Thyroid gland (tissue), 4 donors: ENCODE measurements around the gene PTP4A1.

Source experiments
- POLR2A ChIP-seq, 2 donors: fragments of 450-650 bp; IDR thresholded peaks; one replicate each; pipeline ENCODE4 v1.6.1; 2017; ENCODE audit warnings: antibody characterized with exemption in 2 of 2, mild to moderate bottlenecking in 2 of 2, moderate library complexity in 1 of 2
- TF ChIP-seq, protein P1 (sequence below), 6 experiments: fragments of 200-600 bp in 3 of 6; fragments of 450-650 bp in 3 of 6; sonication (generic) in 3 of 6; IDR thresholded peaks; one replicate each; pipeline ENCODE4 v1.5.1; 2016 to 2019; ENCODE audit warnings: antibody characterized with exemption in 6 of 6, mild to moderate bottlenecking in 2 of 6, inconsistent platforms in 1 of 6, moderate library complexity in 1 of 6

DNA sequence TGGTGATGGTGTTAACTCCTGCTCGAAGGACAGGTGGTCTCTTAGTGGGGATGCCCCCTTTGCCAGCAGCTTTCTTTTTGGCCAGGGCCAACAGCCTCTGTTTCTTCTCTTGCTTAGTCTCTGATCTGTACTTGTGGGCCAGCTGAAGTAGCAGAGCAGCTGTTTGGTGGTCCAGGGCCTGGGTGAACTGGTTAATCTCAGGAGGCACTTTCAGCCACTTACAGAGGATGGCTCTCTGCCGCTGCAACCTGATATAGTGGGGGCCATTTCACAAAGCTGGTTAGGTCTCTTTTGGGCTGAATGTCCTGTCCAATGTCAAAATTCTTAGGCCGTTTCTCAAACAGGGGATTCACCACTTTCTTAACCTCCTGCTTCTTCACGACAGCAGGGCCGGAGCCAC lies 23.2 kb upstream of the PTP4A1 start:
- TF ChIP-seq, protein P1, sequence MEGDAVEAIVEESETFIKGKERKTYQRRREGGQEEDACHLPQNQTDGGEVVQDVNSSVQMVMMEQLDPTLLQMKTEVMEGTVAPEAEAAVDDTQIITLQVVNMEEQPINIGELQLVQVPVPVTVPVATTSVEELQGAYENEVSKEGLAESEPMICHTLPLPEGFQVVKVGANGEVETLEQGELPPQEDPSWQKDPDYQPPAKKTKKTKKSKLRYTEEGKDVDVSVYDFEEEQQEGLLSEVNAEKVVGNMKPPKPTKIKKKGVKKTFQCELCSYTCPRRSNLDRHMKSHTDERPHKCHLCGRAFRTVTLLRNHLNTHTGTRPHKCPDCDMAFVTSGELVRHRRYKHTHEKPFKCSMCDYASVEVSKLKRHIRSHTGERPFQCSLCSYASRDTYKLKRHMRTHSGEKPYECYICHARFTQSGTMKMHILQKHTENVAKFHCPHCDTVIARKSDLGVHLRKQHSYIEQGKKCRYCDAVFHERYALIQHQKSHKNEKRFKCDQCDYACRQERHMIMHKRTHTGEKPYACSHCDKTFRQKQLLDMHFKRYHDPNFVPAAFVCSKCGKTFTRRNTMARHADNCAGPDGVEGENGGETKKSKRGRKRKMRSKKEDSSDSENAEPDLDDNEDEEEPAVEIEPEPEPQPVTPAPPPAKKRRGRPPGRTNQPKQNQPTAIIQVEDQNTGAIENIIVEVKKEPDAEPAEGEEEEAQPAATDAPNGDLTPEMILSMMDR (IDR thresholded peaks at IDR 0.05): no peak
- no peak for TF ChIP-seq POLR2A (IDR thresholded peaks at IDR 0.05)
